ENCODE data around the gene ZNF292. TPM values are rescaled to one million over a fixed set of nuclear protein-coding genes. Genes with fewer than 3 reads are reported as not detected.
A peak's percentile ranks its signal among the peaks of the same experiment; 100 is the strongest.

ZNF292 gene
- total RNA-seq, 1 experiment from 2014 or later = 45.0 TPM

DNA sequence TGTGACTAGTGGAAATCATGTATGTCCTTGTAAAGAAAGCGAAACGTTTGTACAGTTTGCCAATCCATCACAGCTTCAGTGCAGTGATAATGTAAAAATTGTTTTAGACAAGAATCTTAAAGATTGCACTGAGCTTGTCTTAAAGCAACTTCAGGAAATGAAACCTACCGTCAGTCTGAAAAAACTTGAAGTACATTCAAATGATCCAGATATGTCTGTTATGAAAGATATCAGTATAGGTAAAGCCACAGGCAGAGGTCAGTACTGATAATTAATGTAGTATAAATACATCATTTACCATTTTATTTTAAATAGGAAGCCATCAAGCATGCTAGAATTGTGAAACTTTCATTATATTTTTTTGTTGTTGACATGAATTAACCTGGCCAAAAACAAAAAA lies 106.2 kb downstream of the ZNF292 start:
- ChIA-PET CTCF (no interaction called here), POLR2A (ENCODE audit: low non-redundant PET) (no interaction called here)
- no peak for TF ChIP-seq EZH2 (IDR thresholded peaks at IDR 0.05; ENCODE audit: borderline replicate concordance, low read depth, low read length, poor library complexity, severe bottlenecking)
- TF ChIP-seq, protein P1, sequence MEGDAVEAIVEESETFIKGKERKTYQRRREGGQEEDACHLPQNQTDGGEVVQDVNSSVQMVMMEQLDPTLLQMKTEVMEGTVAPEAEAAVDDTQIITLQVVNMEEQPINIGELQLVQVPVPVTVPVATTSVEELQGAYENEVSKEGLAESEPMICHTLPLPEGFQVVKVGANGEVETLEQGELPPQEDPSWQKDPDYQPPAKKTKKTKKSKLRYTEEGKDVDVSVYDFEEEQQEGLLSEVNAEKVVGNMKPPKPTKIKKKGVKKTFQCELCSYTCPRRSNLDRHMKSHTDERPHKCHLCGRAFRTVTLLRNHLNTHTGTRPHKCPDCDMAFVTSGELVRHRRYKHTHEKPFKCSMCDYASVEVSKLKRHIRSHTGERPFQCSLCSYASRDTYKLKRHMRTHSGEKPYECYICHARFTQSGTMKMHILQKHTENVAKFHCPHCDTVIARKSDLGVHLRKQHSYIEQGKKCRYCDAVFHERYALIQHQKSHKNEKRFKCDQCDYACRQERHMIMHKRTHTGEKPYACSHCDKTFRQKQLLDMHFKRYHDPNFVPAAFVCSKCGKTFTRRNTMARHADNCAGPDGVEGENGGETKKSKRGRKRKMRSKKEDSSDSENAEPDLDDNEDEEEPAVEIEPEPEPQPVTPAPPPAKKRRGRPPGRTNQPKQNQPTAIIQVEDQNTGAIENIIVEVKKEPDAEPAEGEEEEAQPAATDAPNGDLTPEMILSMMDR (conservative IDR thresholded peaks at IDR 0.05; ENCODE audit: low read depth, low read length) = no peak
- DNase-seq (ENCODE audit: low spot score) = no peak
- H3K36me3 ChIP-seq (ENCODE audit: insufficient read depth, low read length, poor library complexity, severe bottlenecking) = peaks cover 28% of the 10 kb centered on the region
- H3K4me1 ChIP-seq (ENCODE audit: insufficient read depth, low read length, poor library complexity, severe bottlenecking) = no peaks in the 10 kb centered on the region
- intact Hi-C loops (cut with micrococcal nuclease; ENCODE audit: unreplicated experiment) = no loop called here
- no peaks in the 10 kb centered on the region for H3K27me3 ChIP-seq (replicated peaks; ENCODE audit: insufficient read depth, low read depth, low read length, poor library complexity)
- H3K4me3 ChIP-seq (ENCODE audit: low read depth, low read length, poor library complexity, severe bottlenecking) = no peak overlapping the region
- H3K9me3 ChIP-seq (ENCODE audit: low read depth, low read length, poor library complexity, severe bottlenecking) = no peaks in the 10 kb centered on the region
- H3K27ac ChIP-seq (ENCODE audit: low read depth, low read length, poor library complexity, severe bottlenecking) = no peak overlapping the region
- no TSS peak for BruUV-seq (replicated peaks)

DNA sequence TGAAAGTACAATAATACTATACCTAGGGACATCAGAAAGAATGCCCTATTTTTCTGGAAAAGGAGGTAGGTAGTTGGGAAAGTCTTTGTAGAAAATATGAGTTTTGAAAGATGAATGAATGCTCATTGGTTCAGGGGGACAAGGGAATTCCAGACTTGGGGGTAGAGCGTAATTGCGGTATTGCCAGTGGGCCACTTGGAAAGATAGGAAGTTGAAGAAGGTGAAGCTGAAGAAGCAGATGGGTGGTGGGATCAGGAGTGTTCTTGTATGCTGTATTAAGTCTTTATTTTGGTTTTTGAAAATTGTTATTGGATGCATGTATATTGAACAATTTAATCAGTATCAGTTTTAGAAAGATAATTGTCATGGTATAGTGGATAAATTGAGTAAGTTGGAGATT lies 109.1 kb downstream of the ZNF292 start:
- intact Hi-C loops (cut with micrococcal nuclease; ENCODE audit: unreplicated experiment) = no loop called here
- POLR2A ChIA-PET (ENCODE audit: low non-redundant PET) = no interaction called here
- CTCF ChIA-PET = no interaction called here

DNA sequence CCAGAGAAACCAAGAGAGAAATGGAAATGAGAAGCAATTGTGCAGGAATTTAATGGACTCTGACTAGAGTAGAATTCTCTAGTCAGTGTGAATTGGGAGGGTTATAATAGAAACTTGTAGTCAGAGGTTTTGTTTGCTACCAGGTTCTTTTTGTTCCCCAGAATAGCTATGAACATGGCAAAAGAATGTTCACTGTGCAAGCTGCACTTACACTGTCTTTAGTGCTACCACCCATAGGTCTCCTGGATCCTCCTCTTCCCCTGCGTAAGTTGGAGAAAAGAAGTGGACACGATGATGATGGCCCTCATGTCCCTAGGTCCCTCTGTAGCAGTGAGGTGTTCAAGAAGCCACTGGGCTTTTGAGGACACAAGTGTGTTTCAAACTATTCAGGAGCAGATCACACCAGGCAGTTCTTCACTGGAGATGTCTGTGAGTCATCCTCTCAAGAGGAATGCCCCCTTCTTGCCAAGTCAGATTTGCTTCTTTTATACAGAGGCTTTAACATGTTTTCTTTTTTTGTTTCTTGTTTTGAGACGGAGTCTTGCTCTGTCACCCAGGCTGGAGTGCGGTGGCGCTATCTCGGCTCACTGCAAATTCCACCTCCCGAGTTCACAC lies 119.4 kb downstream of the ZNF292 start:
- CTCF ChIA-PET = no interaction called here
- BruUV-seq (replicated peaks) = no TSS peak
- Histone ChIP-seq H3K36me3 (ENCODE audit: insufficient read depth, low read length, poor library complexity, severe bottlenecking) (no peaks in the 10 kb centered on the region), H3K4me3 (ENCODE audit: low read depth, low read length, poor library complexity, severe bottlenecking) (no peak overlapping the region), H3K4me1 (ENCODE audit: insufficient read depth, low read length, poor library complexity, severe bottlenecking) (no peaks in the 10 kb centered on the region), H3K9me3 (ENCODE audit: low read depth, low read length, poor library complexity, severe bottlenecking) (no peaks in the 10 kb centered on the region), H3K27me3 (replicated peaks; ENCODE audit: insufficient read depth, low read depth, low read length, poor library complexity) (peaks cover 5% of the 10 kb centered on the region), H3K27ac (ENCODE audit: low read depth, low read length, poor library complexity, severe bottlenecking) (no peak overlapping the region)
- POLR2A ChIA-PET (ENCODE audit: low non-redundant PET) = no interaction called here
- TF ChIP-seq, protein P1 (conservative IDR thresholded peaks at IDR 0.05; ENCODE audit: low read depth, low read length) = no peak
- TF ChIP-seq EZH2 (IDR thresholded peaks at IDR 0.05; ENCODE audit: borderline replicate concordance, low read depth, low read length, poor library complexity, severe bottlenecking) = no peak
- intact Hi-C loops (cut with micrococcal nuclease; ENCODE audit: unreplicated experiment) = loop anchor here (10.0 kb wide), 1 partner anchor 140 kb away; no protein-coding TSS in a partner anchor
- peak; percentile 11 for DNase-seq (ENCODE audit: low spot score)

More for the DNA sequence above, 109.1 kb downstream of the ZNF292 start:
- H3K36me3 ChIP-seq (ENCODE audit: insufficient read depth, low read length, poor library complexity, severe bottlenecking) = peaks cover 5% of the 10 kb centered on the region
- no peak overlapping the region for H3K4me3 ChIP-seq (ENCODE audit: low read depth, low read length, poor library complexity, severe bottlenecking)
- no peaks in the 10 kb centered on the region for H3K27me3 ChIP-seq (replicated peaks; ENCODE audit: insufficient read depth, low read depth, low read length, poor library complexity)
- no peak overlapping the region for H3K27ac ChIP-seq (ENCODE audit: low read depth, low read length, poor library complexity, severe bottlenecking)
- BruUV-seq (replicated peaks) = no TSS peak
- H3K9me3 ChIP-seq (ENCODE audit: low read depth, low read length, poor library complexity, severe bottlenecking) = no peaks in the 10 kb centered on the region
- H3K4me1 ChIP-seq (ENCODE audit: insufficient read depth, low read length, poor library complexity, severe bottlenecking) = no peaks in the 10 kb centered on the region
- no peak for DNase-seq (ENCODE audit: low spot score)
- no peak for TF ChIP-seq EZH2 (IDR thresholded peaks at IDR 0.05; ENCODE audit: borderline replicate concordance, low read depth, low read length, poor library complexity, severe bottlenecking)
- TF ChIP-seq, protein P1 (conservative IDR thresholded peaks at IDR 0.05; ENCODE audit: low read depth, low read length) = no peak

All from A673 (cell line).